Activated CD8-positive, alpha-beta memory T cell treated with anti-CD3 and anti-CD28 coated beads, Interleukin-2, amount 50 U/mL, for 1 hour (primary cell): ENCODE data around the gene GPRASP3.

Experiments used
- DNase-seq: peaks from one replicate; pipeline ENCODE4 v3.0.0-alpha.2; 2020; ENCODE audit errors: extremely low read depth

GPRASP3 gene

GRCh38 chrX:102745857-102746584 is 25.5 kb downstream of the GPRASP3 start:
- no peak for DNase-seq

- DNase-seq, result no peak
These were observed 44.7 kb downstream of the GPRASP3 start for GRCh38 chrX:102765217-102765616.

- DNase-seq, result no peak
These were observed 45.3 kb downstream of the GPRASP3 start for GRCh38 chrX:102765809-102766208.

- no peak for DNase-seq
These were observed 46.7 kb downstream of the GPRASP3 start for GRCh38 chrX:102767287-102767686.

GRCh38 chrX:102768987-102769761 is 48.6 kb downstream of the GPRASP3 start:
- DNase-seq, result peak; percentile 58
